CD14-positive monocyte (primary cell): ENCODE data around the gene CD302. TPM values are rescaled to one million over a fixed set of nuclear protein-coding genes. Genes with fewer than 3 reads are reported as not detected.

Source experiments
- DNase-seq, 3 donors: peaks; one replicate each; pipeline ENCODE4 v3.0.0-alpha.2; 2011 to 2022
- H2AFZ ChIP-seq: 2 replicates; pipeline ENCODE4 v1.6.0; 2012; ENCODE audit warnings: mild to moderate bottlenecking, low read depth, low read length, inconsistent platforms; ENCODE audit not compliant: insufficient read depth, poor library complexity, severe bottlenecking
- H3K27ac ChIP-seq, 2 donors: 1 replicate in 1 of 2; 2 replicates in 1 of 2; pipeline ENCODE4 v1.5.1; 2012 to 2013; ENCODE audit warnings: low read length in 2 of 2, control low read depth in 1 of 2, inconsistent platforms in 1 of 2, low read depth in 1 of 2, mild to moderate bottlenecking in 1 of 2
- H3K27me3 ChIP-seq, 2 donors: one replicate each; pipeline versions ENCODE4 v1.6.0 to v1.6.1; 2011 to 2013; ENCODE audit warnings: low read length in 2 of 2; ENCODE audit not compliant: control insufficient read depth in 2 of 2, insufficient read depth in 2 of 2
- H3K36me3 ChIP-seq, 2 donors: replicated peaks in 1 of 2; 1 replicate in 1 of 2; 2 replicates in 1 of 2; pipeline versions ENCODE4 v1.5.1 to v1.6.1; 2012 to 2013; ENCODE audit warnings: low read length in 2 of 2, control low read depth in 1 of 2, inconsistent platforms in 1 of 2, mild to moderate bottlenecking in 1 of 2; ENCODE audit not compliant: insufficient read depth in 2 of 2, control insufficient read depth in 1 of 2
- H3K4me1 ChIP-seq, 2 donors: 1 replicate in 1 of 2; 2 replicates in 1 of 2; pipeline versions ENCODE4 v1.5.1 to v1.6.1; 2012 to 2013; ENCODE audit warnings: low read length in 2 of 2, control low read depth in 1 of 2, inconsistent platforms in 1 of 2, mild to moderate bottlenecking in 1 of 2, moderate library complexity in 1 of 2; ENCODE audit not compliant: insufficient read depth in 2 of 2, control insufficient read depth in 1 of 2
- H3K4me2 ChIP-seq: replicated peaks from 2 replicates; pipeline ENCODE3; 2012; ENCODE audit warnings: low read length, moderate library complexity, mild to moderate bottlenecking; ENCODE audit not compliant: poor library complexity, severe bottlenecking; ENCODE audit errors: extremely low read depth
- H3K4me3 ChIP-seq, 3 experiments: fragments of 200-600 bp in 1 of 3; sonication (generic) in 1 of 3; replicated peaks in 1 of 3; 1 replicate in 2 of 3; 2 replicates in 1 of 3; pipeline ENCODE4 v1.5.1; 2011 to 2013; ENCODE audit warnings: low read length in 3 of 3, mild to moderate bottlenecking in 3 of 3, control low read depth in 2 of 3, low read depth in 2 of 3, inconsistent platforms in 1 of 3, moderate library complexity in 1 of 3
- H3K79me2 ChIP-seq: 2 replicates; pipeline ENCODE4 v1.6.0; 2012; ENCODE audit warnings: mild to moderate bottlenecking, control low read depth, inconsistent platforms, low read length, moderate library complexity; ENCODE audit not compliant: insufficient read depth
- H3K9ac ChIP-seq: 2 replicates; pipeline ENCODE4 v1.6.0; 2017; ENCODE audit warnings: low read length, mild to moderate bottlenecking; ENCODE audit not compliant: insufficient read depth, poor library complexity, severe bottlenecking
- H3K9me3 ChIP-seq, 2 donors: replicated peaks in 1 of 2; 1 replicate in 1 of 2; 2 replicates in 1 of 2; pipeline versions ENCODE4 v1.5.1 to v1.6.1; 2012 to 2013; ENCODE audit warnings: low read length in 2 of 2, control low read depth in 1 of 2; ENCODE audit not compliant: control insufficient read depth in 1 of 2, insufficient read depth in 1 of 2
- H4K20me1 ChIP-seq: 2 replicates; pipeline ENCODE4 v1.6.0; 2012; ENCODE audit warnings: mild to moderate bottlenecking, low read length, control low read depth, moderate library complexity; ENCODE audit not compliant: insufficient read depth
- H3K27ac Mint-ChIP-seq, 7 donors: one replicate each; pipeline ENCODE4 v1.8.0; 2020; ENCODE audit warnings: mild to moderate bottlenecking in 7 of 7, mixed read lengths in 7 of 7, moderate library complexity in 6 of 7, inconsistent platforms in 2 of 7
- H3K27me3 Mint-ChIP-seq, 3 donors: one replicate each; pipeline ENCODE4 v1.8.0; 2021 to 2022; ENCODE audit warnings: low read depth in 3 of 3, mild to moderate bottlenecking in 3 of 3, mixed read lengths in 3 of 3, moderate library complexity in 3 of 3, inconsistent platforms in 1 of 3
- H3K36me3 Mint-ChIP-seq, 2 donors: one replicate each; pipeline ENCODE4 v1.8.0; 2020; ENCODE audit warnings: mixed read lengths in 2 of 2, inconsistent platforms in 1 of 2, mild to moderate bottlenecking in 1 of 2
- H3K4me1 Mint-ChIP-seq: one replicate; pipeline ENCODE4 v1.8.0; 2020; ENCODE audit warnings: mild to moderate bottlenecking, mixed read lengths
- H3K4me3 Mint-ChIP-seq, 2 donors: one replicate each; pipeline ENCODE4 v1.8.0; 2020; ENCODE audit warnings: mild to moderate bottlenecking in 2 of 2, mixed read lengths in 2 of 2, moderate library complexity in 1 of 2
- H3K9me3 Mint-ChIP-seq, 7 donors: one replicate each; pipeline ENCODE4 v1.8.0; 2020 to 2022; ENCODE audit warnings: mixed read lengths in 7 of 7, mild to moderate bottlenecking in 6 of 7, moderate library complexity in 6 of 7, inconsistent platforms in 2 of 7
- CTCF ChIP-seq: fragments of 200-600 bp; IDR thresholded peaks from one replicate; pipeline ENCODE4 v1.8.0; 2022; ENCODE audit warnings: antibody characterized with exemption, mild to moderate bottlenecking
- WGBS: methylation state at CpG from one replicate; pipeline ENCODE4 v1.1.5; 2013; ENCODE audit warnings: missing lambda C conversion rate; ENCODE audit not compliant: insufficient coverage; 5-methylcytosine and 5-hydroxymethylcytosine counted together
- intact Hi-C, 2 donors: fragments of 100-400 bp; cut with micrococcal nuclease; formaldehyde crosslinking; loops; one replicate each; pipeline versions ENCODE4 v1.15.0 to v1.15.1; 2023
- polyA plus RNA-seq, 3 donors: library from polyadenylated mRNA; depleted of rRNA in 1 of 3; unstranded in 2 of 3; stranded (reverse) in 1 of 3; fragments of 300-500 nt in 2 of 3; fragments of >200 nt in 1 of 3; fragmentation: Illumina TruSeq in 2 of 3; gene quantifications; 1 replicate in 2 of 3; 2 replicates in 1 of 3; pipeline ENCODE4 v1.2.3, GENCODE V29; 2012 to 2021

Gene CD302
- polyA plus RNA-seq, 3 donors = 90.3 to 214 (median 146) TPM

- Histone ChIP-seq H3K27me3 (no peaks in the 10 kb centered on the region), H3K4me3 (peak overlapping the region; percentile 79 to 95 (median 86)), H3K9ac (peak overlapping the region; percentile 95), H3K4me1 (peaks cover 69 to 81% of the 10 kb centered on the region in 2 donors), H3K36me3 (no peaks in the 10 kb centered on the region), H3K9me3 (no peaks in the 10 kb centered on the region), H4K20me1 (peaks cover 16% of the 10 kb centered on the region), H3K79me2 (peaks cover 92% of the 10 kb centered on the region), H3K27ac (peak overlapping the region; percentile 91 to 95), H2AFZ (peak overlapping the region; percentile 97), H3K4me2 (peak overlapping the region; percentile 91)
- no peaks in the 10 kb centered on the region for H3K9me3 Mint-ChIP-seq
- no peak for DNase-seq
- H3K27me3 Mint-ChIP-seq = peaks cover 0 to 3% (median 0%) of the 10 kb centered on the region in 3 donors
- peaks cover 75% of the 10 kb centered on the region for H3K4me1 Mint-ChIP-seq
- peak overlapping the region; percentile 88 to 96 (median 95) for H3K27ac Mint-ChIP-seq
- peak overlapping the region; percentile 97 for H3K4me3 Mint-ChIP-seq
- no peak for TF ChIP-seq CTCF
- intact Hi-C loops = loop anchor here in 1 of 2 donors (5.0 kb wide), 1 partner anchor 80 kb away; no protein-coding TSS in a partner anchor
- peaks cover 0 to 2% of the 10 kb centered on the region in 2 donors for H3K36me3 Mint-ChIP-seq
- no CpG with 5 or more reads among the region's 4 CpGs for WGBS
These were observed 824 bp downstream of the CD302 start for GRCh38 chr2:159797225-159797542.

GRCh38 chr2:159795841-159796690 lies 1.9 kb downstream of the CD302 start:
- peak overlapping the region; percentile 91 for H3K4me2 ChIP-seq
- peaks cover 69 to 81% of the 10 kb centered on the region in 2 donors for H3K4me1 ChIP-seq
- no peak for TF ChIP-seq CTCF
- no peak overlapping the region for H2AFZ ChIP-seq
- peaks cover 0 to 4% (median 0%) of the 10 kb centered on the region in 3 donors for H3K27me3 Mint-ChIP-seq
- intact Hi-C loops = loop anchor here in 1 of 2 donors (5.0 kb wide), 1 partner anchor 79 kb away; no protein-coding TSS in a partner anchor
- WGBS = 42% methylated on average over 1 of the region's 7 CpGs
- H3K27ac Mint-ChIP-seq = peak overlapping the region; percentile 88 to 96 (median 95)
- H3K36me3 Mint-ChIP-seq = peaks cover 0 to 11% of the 10 kb centered on the region in 2 donors
- H3K4me1 Mint-ChIP-seq = peaks cover 71% of the 10 kb centered on the region
- peaks cover 0 to 7% of the 10 kb centered on the region in 2 donors for H3K36me3 ChIP-seq
- no peaks in the 10 kb centered on the region for H3K27me3 ChIP-seq
- peak overlapping the region; percentile 97 for H3K4me3 Mint-ChIP-seq
- no peaks in the 10 kb centered on the region for H3K9me3 ChIP-seq
- peak overlapping the region; percentile 79 to 95 (median 86) for H3K4me3 ChIP-seq
- H3K9me3 Mint-ChIP-seq = no peaks in the 10 kb centered on the region
- peak; percentile 34 to 79 (median 74) for DNase-seq
- H3K79me2 ChIP-seq = peaks cover 100% of the 10 kb centered on the region
- H3K27ac ChIP-seq = peak overlapping the region; percentile 61 to 95
- peaks cover 28% of the 10 kb centered on the region for H4K20me1 ChIP-seq
- peak overlapping the region; percentile 95 for H3K9ac ChIP-seq
